ENCODE results near the gene NOX5. TPM values are rescaled to one million over a fixed set of nuclear protein-coding genes. Genes with fewer than 3 reads are reported as not detected.

NOX5 gene
- total RNA-seq, 1 donor from 2014 or later: 0.74 TPM

DNA sequence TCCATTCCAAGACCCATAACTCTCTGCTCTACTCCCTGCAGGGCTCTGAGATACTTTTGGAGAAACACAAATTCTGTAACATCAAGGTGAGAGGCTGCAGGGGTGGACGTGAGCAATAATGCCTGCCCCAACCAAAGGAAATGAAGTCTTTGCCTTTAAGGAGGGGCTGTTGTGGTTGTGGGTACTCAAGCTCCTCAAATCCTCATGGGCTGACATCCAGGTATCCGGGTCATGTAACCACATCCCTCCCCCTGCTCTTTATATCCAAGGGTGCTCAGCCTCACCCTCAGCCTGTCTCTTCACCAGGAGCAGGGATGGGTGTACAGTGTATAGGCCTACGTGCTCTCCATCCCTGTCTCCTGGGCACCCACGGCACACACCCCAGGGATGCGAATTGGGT, 32.3 kb downstream of the NOX5 start:
- TF ChIP-seq, protein P1, sequence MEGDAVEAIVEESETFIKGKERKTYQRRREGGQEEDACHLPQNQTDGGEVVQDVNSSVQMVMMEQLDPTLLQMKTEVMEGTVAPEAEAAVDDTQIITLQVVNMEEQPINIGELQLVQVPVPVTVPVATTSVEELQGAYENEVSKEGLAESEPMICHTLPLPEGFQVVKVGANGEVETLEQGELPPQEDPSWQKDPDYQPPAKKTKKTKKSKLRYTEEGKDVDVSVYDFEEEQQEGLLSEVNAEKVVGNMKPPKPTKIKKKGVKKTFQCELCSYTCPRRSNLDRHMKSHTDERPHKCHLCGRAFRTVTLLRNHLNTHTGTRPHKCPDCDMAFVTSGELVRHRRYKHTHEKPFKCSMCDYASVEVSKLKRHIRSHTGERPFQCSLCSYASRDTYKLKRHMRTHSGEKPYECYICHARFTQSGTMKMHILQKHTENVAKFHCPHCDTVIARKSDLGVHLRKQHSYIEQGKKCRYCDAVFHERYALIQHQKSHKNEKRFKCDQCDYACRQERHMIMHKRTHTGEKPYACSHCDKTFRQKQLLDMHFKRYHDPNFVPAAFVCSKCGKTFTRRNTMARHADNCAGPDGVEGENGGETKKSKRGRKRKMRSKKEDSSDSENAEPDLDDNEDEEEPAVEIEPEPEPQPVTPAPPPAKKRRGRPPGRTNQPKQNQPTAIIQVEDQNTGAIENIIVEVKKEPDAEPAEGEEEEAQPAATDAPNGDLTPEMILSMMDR (IDR thresholded peaks at IDR 0.05): no peak
- TF ChIP-seq POLR2AphosphoS5 (IDR thresholded peaks at IDR 0.05; ENCODE audit: insufficient read depth in 1 of 2, low read depth in 1 of 2) (no peak), POLR2A (IDR thresholded peaks at IDR 0.05) (no peak)
- no peaks in the 10 kb centered on the region for H3K36me3 ChIP-seq
- H3K27me3 ChIP-seq: no peaks in the 10 kb centered on the region
- intact Hi-C loops (cut with DNase I): no loop called here
- no peaks in the 10 kb centered on the region for H3K9me3 ChIP-seq
- no peak overlapping the region for H3K4me3 ChIP-seq
- H3K4me1 ChIP-seq: no peaks in the 10 kb centered on the region
- no peak for DNase-seq (ENCODE audit: extremely low spot score in 2 of 2)
- no peak overlapping the region for H3K27ac ChIP-seq

DNA sequence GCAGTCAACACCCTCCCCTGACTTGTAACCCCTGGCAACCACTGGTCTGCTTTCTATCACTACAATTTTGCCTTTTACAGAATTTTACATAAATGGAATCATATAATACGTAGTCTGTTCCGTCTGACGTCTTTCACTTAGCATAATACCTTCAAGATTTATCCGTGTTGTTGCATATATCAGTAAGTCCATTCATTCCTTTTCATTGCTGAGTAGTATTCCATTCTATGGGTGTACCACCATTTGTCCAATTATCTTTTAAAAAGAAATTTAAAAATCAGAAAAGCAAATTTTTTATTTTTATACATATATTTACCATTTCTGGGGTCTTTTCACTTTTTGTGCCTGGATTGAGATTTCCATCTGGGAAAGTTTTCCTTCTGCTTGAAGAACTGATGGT, 35.5 kb downstream of the NOX5 start:
- intact Hi-C loops (cut with DNase I): loop anchor here (10.0 kb wide), 1 partner anchor 215 kb away; no protein-coding TSS in a partner anchor
- H3K4me3 ChIP-seq: no peak overlapping the region
- no peak overlapping the region for H3K27ac ChIP-seq
- no peaks in the 10 kb centered on the region for H3K4me1 ChIP-seq
- DNase-seq (ENCODE audit: extremely low spot score in 2 of 2): no peak
- H3K9me3 ChIP-seq: no peaks in the 10 kb centered on the region
- no peaks in the 10 kb centered on the region for H3K27me3 ChIP-seq
- H3K36me3 ChIP-seq: no peaks in the 10 kb centered on the region
- TF ChIP-seq POLR2AphosphoS5 (IDR thresholded peaks at IDR 0.05; ENCODE audit: insufficient read depth in 1 of 2, low read depth in 1 of 2): no peak
- TF ChIP-seq, protein P1 (IDR thresholded peaks at IDR 0.05): no peak
- no peak for TF ChIP-seq POLR2A (IDR thresholded peaks at IDR 0.05)

DNA sequence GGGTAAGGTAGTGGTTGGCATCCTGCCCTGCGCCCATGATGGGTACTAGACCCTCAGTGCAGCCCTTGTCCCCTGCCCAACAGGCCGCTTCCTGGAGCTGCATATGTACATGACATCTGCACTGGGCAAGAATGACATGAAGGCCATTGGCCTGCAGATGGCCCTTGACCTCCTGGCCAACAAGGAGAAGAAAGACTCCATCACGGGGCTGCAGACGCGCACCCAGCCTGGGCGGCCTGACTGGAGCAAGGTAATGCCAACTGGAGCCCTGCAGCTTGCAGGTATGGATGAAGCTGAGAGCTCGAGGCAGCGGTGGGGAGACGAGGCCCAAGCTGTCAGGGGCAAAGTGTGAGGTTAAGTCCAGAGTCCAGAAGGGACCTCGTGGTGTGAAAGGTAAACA, 40.8 kb downstream of the NOX5 start:
- intact Hi-C loops (cut with DNase I): loop anchor here (5.0 to 10.0 kb wide), 2 partner anchors 210 to 337 kb away; no protein-coding TSS in a partner anchor
- Histone ChIP-seq H3K9me3 (no peaks in the 10 kb centered on the region), H3K36me3 (no peaks in the 10 kb centered on the region), H3K27me3 (no peaks in the 10 kb centered on the region), H3K4me1 (peaks cover 8% of the 10 kb centered on the region), H3K4me3 (no peak overlapping the region), H3K27ac (no peak overlapping the region)
- no peak for DNase-seq (ENCODE audit: extremely low spot score in 2 of 2)
- TF ChIP-seq, protein P1 (IDR thresholded peaks at IDR 0.05): no peak

DNA sequence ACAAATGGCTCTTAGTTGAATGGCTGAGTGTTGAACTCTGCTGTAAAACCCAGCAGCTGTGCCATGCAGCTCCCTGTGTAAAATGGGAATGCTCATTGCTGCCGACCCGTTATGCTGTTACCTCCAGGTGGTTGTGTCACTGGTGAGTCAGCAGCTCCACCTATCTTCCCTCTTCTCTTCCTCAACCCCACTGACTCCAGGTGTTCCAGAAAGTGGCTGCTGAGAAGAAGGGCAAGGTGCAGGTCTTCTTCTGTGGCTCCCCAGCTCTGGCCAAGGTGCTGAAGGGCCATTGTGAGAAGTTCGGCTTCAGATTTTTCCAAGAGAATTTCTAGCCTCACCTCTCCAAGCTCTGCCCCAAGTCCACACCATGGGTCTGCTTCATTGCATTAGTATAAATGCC, 41.9 kb downstream of the NOX5 start:
- TF ChIP-seq, protein P1 (IDR thresholded peaks at IDR 0.05): no peak
- no peak for DNase-seq (ENCODE audit: extremely low spot score in 2 of 2)
- H3K27ac ChIP-seq: no peak overlapping the region
- no peaks in the 10 kb centered on the region for H3K27me3 ChIP-seq
- H3K4me1 ChIP-seq: peaks cover 8% of the 10 kb centered on the region
- no peak overlapping the region for H3K4me3 ChIP-seq
- no peaks in the 10 kb centered on the region for H3K9me3 ChIP-seq
- no peaks in the 10 kb centered on the region for H3K36me3 ChIP-seq
- intact Hi-C loops (cut with DNase I): loop anchor here (5.0 to 10.0 kb wide), 2 partner anchors 208 to 336 kb away; no protein-coding TSS in a partner anchor

DNA sequence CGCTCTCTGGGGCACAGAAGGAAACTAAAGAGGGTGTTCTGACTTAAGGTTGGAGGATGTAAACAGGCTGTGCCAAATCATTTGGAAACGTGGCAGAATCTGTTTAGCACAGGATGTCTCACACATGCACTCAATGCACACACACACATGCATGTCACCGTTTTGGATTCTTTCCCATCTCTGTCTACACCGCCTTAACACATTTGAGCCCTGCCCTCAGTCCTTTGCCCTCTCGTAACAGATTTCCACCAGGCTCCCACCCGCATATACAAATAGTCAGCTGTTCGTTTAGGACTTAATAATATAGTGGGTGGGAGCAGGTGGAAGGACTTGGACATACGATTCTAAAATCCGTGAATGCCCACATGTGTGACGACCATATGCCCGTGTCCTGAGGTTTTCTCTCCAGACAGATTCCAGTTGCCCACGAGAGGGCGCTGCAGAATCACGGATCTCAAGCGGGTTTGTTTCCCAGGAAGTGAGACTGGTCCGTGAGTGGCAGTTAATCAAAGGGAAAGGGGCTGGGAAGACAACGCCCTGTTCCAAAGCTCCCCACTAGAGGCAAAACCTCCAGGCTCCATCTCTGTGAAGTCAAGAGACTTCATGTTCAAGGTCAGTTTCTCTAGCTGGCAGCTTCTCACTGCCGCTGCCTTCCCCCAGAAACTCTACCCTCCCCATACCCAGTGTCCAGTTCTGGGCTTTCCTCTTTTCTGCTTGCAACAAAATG, 44.5 kb downstream of the NOX5 start:
- no peak overlapping the region for H3K4me3 ChIP-seq
- DNase-seq (ENCODE audit: extremely low spot score in 2 of 2): no peak
- no peaks in the 10 kb centered on the region for H3K27me3 ChIP-seq
- peaks cover 8% of the 10 kb centered on the region for H3K4me1 ChIP-seq
- H3K27ac ChIP-seq: no peak overlapping the region
- TF ChIP-seq POLR2AphosphoS5 (IDR thresholded peaks at IDR 0.05; ENCODE audit: insufficient read depth in 1 of 2, low read depth in 1 of 2): peak in 1 of 2 donors; percentile 18
- TF ChIP-seq, protein P1 (IDR thresholded peaks at IDR 0.05): peak; percentile 79 to 96 (median 90)
- no peak for TF ChIP-seq POLR2A (IDR thresholded peaks at IDR 0.05)
- no peaks in the 10 kb centered on the region for H3K9me3 ChIP-seq
- intact Hi-C loops (cut with DNase I): loop anchor here (5.0 to 10.0 kb wide), 2 partner anchors 206 to 333 kb away; no protein-coding TSS in a partner anchor
- H3K36me3 ChIP-seq: no peaks in the 10 kb centered on the region

Measured in vagina (tissue), 2 donors.